NCI-H2081 (cell line): ENCODE measurements around the gene GSTM3.
"Not testable (repeated sequence)": the region's sequence is repeated elsewhere in the genome, so short reads cannot be mapped to it uniquely, and the experiment has no call there.

Experiments used
- DNase-seq, 2 experiments: peaks; one replicate each; lab custom pipeline; 2025; lab: John Stamatoyannopoulos, UW

GSTM3 gene

DNA sequence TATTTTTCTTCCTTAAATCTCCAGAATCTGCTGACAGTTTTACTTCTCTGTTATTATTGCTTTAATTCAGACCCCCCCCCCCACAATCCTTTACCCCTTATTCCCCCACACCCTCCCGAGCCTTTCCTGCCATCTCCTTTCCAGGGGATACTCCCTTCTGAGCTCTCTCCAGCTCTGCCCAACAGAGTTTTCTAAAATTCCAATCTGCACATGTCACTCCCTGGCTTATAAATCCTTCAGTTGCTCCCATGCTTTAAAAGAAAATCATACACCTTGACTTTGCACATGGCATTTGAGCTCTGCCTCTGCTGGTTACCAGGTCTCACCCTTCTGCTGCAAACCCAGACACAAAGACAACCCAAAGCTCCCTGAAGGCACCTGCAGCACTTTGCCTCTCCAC is 34.6 kb upstream of the GSTM3 start:
- DNase-seq, result no peak

DNA sequence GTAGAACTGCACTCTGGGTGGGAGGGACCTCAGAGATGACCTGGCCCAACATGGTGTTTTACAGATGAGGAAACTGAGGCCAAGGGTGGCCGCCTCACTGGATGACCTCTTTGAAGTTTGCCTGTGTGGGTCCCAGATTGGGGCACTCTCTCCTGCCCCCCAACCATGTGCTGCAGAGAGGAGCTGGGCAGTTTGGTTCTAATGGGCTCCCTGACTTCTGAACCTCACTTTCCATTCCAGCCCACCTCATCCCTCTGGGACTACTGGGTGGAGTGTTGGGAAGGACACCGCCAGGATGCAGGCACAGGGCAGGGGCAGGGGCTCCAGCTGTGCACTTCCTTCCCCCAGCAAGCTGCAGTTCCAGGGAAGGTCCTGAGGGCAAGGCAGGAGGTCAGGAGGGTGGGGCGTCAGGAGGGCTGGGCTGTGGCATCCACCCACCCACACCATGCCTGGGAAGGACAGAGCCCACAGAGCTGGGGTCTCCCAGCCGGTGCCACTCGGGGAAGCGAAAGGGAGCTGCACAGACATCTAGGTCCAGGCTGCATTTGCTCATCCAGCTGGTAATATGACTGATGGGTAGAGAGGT is 33.2 kb upstream of the GSTM3 start:
- no peak for DNase-seq

DNA sequence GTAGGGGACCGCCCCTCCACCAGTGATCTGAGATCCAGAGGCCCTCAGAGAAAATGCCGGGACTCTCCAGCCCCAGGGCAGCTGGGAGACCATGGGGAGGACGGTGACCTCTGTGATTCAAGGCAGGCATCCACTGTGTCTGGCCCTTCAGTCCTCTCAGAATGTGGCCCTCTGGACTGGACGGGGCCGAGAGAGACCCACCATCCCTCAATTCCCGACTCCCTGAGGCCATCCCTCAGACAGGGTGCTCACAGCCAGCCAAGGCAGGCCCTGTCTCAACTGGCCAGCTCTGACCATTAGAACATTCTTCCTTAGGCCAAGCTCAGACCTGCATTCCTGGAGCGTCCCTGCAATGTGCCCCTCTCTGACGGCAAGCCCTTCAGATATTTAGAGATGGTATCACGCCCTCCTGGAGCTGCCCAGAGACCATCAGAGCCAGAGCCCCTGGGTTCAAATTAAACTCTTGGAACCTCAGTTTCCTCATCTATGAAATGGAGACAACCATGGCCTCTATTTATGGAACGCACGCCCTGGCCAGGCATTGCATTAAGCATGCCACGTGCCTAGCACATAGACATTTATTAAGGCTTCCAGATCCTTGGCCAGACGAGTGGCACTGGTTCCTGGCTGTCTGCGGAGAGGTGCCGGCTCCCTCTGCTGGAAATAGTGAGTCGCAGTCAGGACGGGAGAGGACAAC is 32.5 kb upstream of the GSTM3 start:
- DNase-seq, result peak; percentile 54 to 81

DNA sequence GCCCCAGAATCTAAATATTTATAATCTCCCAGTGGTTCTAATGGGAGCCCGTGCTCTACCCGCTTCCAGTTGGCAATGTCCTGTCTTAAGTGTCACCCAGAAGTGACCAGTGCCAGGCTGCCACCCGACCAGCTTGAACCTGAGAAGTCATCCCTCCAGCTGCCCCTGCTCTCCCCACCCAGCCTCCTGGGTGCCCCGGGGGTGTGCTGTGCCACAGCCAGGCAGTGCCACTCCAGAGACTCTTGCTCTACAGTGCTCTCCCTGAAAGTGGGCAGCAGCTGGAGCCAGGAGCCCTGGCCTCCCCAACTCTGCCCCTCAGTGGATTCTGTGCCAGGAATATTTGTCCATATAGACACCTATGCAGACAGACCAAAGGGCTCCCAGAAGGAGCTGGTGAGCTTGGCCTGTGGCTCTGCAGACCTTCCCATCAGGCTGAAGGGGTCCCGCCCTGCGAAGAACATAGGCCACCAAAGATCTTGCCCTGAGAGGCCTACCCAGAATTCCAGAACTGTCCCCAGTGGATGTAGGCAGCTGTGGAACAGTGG is 31.9 kb upstream of the GSTM3 start:
- DNase-seq, result no peak

DNA sequence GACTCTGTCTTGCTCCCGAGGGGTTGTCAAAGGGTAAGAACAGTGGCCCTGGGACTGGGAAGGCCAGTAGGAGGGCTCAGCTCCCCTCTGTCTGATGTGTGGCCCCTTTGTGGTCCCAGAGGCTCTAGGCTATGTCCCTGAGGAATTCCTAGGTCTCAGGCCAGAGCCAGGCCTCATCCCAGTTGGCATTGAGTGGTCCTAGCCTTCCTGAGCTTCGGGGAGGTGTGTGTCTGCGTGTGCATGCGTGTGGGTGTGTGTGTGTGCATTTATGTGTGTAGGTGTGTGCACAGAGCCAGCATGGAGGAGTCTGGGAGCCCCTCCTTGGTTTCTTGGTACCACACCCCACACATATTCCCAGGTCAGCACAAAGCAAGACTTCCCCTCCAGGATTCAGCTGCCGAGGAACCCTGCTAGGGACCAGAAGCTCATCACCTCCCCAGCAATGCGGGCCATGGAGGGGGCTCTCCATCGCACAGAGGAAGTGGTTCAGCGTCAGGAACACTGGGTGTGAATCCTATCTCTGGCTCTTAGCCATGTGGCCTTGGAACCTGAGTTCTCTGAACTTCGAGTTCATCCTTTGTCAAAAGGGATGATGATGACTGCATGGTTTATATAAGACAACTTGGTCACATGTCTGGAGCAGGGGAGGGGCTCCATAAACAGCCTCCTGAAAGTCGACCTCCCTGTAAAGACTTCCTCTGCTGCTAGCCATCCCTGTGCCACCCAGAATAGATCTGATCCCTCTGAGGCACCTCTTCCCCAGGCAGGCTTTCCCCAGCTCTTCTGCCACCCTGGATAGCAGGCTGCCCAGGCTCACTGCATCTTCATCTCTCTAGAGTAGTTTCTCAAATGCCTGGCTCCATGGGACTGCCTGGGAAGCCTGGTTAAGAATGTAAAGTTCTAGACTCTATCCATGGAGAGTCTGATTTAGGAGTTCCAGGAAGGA is 31.1 kb upstream of the GSTM3 start:
- no peak for DNase-seq

DNA sequence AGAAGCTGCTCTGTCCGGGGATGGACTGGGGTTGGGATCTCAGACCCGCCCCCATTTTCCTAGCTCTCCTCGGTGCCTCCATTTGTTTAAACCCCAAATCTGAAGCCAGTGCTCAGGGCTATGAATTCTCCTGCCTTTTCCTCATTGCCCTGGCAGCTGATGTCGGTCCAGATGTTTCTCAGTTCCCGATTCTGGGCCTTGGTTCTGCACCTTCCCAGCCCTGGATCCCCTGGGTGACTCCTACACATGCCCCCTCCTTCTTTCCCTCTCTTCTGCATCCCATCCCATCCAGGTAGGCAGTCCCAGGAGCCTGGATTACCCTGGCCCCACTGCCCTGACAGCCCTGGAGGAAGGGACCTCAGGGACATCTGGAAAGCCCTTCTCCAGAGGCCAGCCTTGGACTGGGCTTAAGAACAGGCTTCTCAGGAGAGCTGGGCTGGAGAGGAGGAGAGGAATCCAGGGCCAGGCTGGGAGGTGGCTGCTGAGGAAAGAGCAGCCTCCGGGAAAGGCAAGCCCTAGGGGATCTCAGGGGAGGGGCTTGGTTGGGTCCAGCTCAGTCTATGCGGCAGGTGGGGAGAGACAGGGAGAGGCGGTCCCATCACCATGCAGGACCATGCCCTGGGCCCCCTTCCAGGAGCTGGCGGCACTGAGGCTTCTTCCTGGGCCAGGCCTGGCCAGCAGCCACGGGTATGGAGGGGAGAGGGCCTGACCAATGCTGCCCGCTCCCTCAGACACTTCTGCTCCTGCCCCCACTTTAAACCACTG is 29.7 kb upstream of the GSTM3 start:
- DNase-seq, result no peak

DNA sequence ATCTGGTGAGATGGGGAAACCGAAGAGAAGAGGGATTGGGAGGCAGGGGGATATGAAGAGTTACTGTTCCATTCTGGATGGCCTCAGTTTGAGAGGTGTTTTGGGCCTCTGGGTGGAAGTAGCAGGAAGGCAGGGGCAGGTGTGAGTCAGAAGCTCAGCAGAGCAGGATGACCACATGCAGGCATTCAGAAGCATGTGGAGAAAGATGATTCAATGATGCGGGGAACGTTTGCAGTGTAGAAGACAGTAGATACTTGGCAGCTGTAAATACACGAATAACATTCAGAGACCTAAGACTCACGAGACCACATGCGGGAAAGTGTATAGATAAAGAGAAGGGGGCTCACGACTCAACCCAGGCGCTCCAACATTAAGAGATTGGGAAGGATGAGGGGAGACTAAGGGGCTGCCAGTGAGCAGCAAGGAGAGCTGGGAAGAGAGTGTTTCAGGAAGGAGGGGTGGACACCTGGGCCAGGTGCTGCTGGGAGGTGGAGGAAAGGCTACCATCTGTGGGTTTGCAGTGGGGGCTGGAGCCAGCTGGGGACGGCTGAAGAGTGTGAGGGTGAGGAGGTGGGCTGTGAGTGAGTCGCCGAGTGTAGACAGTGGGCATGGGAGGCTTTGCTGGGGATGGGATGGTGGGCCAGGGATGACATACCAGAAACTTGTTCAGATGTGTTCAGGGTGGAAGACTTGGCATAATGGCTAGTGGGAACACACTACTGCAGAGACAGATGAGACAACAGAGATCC is 28.7 kb upstream of the GSTM3 start:
- no peak for DNase-seq

DNA sequence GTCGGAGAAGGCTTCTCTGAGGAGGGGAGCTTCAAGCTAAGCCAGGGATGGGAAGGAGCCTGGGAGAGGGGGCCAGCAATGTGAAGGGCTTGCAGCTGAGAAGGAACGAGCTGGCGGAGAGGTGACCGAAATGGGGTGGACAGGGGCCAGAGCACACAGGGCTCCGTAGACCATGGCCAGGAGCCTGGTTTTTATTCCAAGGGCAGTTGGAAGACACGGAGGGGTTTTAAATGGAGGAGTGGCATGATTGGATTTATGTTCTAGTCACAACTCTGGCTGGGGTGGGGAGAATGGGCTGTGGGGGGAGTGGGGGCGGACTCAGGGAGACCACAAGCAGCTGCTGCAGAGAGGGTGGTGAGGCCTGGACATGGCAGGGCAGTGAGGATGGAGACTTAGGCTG is 28.0 kb upstream of the GSTM3 start:
- no peak for DNase-seq

DNA sequence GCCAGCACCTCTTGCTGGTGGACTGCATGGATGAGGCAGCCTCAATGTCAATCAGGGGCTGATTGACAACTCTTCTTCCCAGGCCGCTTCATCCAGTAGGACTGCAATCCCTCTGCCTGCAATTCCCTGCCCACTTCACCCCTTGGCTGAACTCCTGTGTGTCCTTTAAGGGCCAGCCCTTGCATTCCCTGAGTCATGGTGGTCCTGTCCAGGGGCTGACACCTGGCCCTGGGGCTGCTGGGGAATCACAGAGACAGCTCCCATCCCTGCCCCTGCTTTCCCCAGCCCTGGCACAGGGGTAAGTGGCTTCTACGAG is 27.5 kb upstream of the GSTM3 start:
- no peak for DNase-seq

DNA sequence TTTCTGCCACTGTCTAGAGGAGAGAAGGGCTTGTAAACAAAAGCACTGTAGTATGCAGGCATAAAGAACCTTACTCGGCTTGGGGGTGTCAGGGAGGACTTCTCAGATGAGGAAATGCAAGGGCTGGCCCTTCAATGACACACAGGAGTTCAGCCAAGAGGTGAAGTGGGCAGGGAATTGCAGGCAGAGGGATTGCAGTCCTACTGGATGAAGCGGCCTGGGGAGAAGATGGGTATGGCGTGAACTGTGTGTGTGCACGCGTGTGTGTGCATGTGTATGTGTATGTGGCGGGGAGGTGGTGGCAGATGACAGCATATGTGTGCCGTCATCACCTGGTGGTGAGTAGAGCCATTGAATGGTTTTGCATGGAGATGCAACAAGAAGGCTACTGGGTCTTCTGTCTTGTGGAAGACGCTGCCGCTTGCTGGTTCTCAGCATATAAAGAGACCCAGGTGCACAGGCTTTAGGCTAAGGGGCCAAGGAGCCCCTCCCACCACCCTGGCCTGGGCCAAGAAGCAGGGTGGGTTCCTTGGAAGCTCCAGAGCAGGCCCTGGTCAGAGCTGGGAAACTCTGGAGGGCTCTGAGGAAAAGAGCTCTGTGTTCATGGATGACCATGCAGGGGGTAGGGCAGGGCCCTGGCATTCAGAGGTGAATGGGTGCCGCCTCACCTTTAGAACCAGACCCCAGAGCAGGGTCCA is 26.9 kb upstream of the GSTM3 start:
- no peak for DNase-seq

DNA sequence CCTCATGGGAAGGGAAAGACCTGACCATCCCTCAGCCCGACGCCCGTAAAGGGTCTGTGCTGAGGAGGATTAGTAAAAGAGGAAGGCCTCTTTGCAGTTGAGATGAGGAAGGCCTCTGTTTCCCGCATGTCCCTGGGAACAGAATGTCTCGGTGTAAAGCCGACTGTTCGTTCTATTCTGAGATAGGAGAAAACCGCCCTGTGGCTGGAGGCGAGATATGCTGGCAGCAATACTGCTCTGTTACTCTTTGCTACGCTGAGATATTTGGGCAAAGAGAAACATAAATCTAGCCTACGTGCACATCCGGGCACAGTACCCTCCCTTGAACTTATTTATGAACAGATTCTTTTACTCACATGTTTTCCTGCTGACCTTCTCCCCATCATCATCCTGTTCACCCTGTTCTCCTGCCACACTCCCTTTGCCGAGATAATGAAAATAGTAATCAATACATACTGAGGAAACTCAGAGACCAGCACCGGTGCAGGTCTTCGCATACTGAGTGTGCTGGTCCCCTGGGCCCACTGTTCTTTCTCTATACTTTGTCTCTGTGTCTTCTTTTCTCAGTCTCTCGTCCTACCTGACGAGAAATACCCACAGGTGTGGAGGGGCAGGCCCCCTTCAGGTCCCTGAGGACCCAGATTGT is 26.3 kb upstream of the GSTM3 start:
- not testable (repeated sequence) for DNase-seq

DNA sequence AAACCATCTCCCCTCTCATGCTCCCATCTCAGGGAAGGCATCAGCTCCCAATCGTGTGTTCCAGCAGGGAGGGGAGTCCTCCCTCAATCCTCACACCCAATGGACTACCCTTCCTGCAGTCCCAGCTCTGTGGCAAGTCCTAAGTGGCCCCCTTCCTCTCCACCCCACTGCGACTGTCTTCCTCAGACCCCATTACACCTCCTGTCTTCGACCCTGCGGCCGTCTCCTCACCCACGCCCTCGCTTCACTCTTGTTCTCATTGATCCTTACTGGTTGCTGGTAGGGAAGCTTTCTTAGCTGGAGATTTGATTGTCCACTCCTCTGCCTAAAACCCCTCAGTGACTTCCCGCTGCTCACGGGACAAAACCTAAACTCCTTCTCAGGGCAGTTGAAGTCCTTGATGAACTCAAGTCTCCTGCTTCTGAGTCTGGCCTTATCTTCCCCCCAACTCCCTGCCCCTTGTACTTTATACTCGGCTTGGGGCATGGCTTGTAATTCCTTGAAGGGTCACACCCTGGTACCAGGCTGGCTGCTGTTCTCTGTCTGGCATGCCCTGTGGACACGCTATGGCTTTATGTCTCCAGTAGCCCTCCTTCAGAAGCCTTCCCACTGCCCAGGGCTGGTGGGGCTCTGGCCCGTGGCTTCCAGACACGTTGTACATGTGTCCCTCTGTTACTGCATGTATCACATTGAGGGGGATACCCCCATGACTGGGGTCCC is 25.2 kb upstream of the GSTM3 start:
- DNase-seq, result no peak

DNA sequence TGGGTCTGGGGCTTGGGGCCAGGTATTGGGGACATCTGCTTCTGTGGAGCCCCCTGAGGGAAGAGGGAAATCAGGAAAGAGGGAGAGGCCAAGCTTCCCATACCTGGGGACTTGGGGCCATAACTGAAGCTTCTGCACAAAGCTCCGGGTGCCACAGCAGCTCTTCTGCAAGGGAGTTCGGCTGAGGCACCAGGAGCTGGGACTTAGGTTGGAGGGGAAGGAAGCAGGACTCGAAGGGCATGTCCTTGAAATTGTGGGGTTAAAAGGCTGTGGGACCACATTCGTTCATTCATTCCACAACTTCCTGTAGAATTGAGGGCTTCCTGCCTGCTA is 24.6 kb upstream of the GSTM3 start:
- DNase-seq, result no peak

DNA sequence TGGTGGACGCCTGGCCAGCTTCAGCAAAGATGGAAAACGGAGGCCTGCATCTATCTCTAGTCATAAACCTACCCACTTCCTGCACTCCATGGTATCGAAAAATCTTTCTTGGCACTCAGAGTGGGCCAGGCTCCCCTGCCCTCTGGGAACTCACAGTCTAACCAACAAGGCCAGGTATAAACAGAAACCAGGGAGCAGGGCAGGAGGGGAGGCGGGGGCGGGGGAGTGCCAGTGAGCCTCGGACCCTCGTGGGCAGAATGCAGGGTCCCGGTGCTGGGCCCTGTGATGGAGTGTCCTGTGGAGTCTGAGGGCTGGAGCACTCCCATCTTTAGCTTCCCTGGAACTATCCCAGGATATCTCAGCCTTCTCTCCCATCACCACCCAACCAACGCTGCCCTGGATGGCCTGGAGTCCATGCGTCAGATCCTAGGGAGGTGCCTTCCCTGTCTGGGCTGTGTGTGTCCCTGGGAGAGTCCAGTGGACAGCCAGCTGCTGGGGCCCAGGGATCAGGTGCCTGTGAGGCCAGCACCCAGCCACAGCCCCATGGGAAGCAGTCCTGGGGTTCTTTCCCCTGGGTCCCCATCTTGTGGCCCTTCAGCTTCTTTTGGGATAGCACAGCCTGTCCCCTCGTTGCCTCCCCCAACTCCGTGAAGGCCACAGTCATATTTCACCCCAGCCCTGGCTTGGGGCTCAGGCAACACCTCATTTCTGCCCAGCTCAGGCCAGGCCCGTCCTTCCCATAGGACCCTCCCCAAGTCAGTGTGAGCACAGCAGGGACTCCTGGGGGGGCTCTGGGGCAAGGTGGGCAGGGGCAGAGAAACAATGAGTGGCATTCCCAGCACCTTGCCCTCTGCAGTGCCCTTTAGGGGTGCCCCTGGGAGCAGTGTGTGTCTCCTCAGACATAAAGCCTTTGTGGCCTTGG is 24.0 kb upstream of the GSTM3 start:
- DNase-seq, result no peak

DNA sequence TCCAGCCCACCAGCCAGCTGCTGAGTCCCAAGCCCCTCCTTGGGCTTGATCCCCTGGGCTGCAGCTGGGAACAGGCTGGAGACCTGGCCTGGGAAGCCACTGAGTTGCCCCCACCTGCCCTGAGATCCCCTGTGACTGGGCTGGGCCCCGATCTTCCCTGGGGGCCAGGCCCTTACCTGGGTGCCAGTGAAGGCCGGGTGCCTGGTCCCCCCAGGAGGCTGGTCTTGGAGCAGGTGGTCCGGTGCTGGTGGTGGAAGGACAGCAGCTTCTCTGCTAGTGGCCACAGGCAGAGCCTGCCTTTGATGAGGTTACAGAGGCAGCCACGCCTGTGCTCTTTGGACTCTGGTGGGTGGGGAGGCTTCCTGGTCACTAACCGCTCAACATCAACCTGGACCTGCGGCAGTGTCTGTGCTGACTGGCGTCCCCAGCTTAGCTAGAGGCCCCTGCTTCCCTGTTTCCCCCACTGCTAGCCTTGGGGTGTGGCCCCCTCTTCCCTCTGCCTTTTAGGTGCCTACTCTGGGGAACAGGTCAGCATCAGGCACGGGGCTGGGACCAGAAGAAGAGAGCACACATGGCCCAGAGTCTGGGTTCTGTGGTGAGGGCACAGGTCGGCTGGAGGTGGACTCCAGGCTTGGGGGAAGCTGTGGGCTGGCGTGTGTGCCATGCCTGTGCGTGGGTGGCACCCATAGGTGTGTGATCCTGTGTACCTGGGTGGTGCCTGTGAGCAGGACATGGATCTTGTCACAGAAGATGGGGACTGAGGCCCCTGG is 23.0 kb upstream of the GSTM3 start, which contains the start of gene EPS8L3:
Gene EPS8L3, minus strand, starts transcription at position 278 of the 770 bp plus-strand sequence. CDS start 2,174 bp downstream, outside the sequence.
- DNase-seq, result no peak

DNA sequence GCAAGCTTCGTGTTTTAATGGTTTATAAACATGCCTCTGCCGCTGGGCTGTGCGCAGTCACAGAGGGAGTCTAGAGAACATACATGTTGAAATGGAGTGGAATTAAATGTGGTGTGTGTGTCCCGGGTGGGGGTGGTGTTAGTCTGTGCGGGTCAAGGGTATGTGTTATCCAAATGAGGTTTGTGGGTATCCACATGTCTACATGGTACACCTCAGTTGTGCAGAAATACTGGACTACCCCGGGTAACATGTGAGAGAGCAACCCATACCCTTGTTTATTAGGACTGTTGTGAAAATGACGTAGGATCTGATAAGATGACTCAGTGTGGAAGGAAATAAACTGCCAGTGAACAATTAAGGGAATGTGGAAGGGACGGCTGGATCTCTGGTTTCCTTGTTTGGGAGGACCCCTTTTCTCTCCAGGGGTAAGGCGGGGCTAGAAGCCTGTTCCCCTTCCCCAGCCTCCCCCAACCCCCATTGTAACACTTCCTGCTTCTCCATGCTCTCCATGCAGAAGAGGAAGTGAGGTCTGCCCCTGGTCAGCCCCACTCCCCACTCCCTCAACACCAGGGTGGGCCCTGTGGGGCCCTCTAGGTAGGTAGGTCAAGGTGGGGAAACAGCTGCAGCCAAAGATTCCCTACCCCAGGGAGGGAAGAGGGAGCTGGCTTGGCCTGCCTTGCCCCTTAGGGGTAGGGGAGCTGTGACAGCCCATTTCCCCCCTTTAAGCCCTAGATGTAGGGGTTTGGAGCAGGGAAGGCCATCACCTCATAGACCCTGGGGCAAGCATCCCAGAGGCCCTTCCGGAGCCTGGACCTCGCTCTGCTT is 22.2 kb upstream of the GSTM3 start:
- no peak for DNase-seq
